AG04449 (cell line): ENCODE measurements around the gene EIF4B.

Source experiments
- CTCF ChIA-PET: fragments of 350-600 bp; formaldehyde crosslinking; extraction: SDS; loops from one replicate; lab custom pipeline; 2021; ENCODE audit warnings: antibody characterized with exemption; lab: Yijun Ruan, JAX
- POLR2A ChIA-PET: fragments of 400-600, 350-600 bp; formaldehyde crosslinking; extraction: SDS; loops from one replicate; lab custom pipeline; 2020; ENCODE audit warnings: antibody characterized with exemption, inconsistent platforms; lab: Yijun Ruan, JAX
- DNase-seq: peaks from one replicate; pipeline ENCODE4 v3.0.0-alpha.2; 2010; ENCODE audit warnings: low read depth, low spot score
- H3K4me3 ChIP-seq: 2 replicates; pipeline ENCODE4 v1.5.1; 2011; ENCODE audit warnings: low read depth, mild to moderate bottlenecking, control low read depth, low read length
- CTCF ChIP-seq: IDR thresholded peaks from one replicate; pipeline ENCODE4 v1.5.1; 2011; ENCODE audit warnings: mild to moderate bottlenecking, moderate library complexity, low read length, control low read depth, inconsistent platforms; ENCODE audit not compliant: insufficient read depth; ENCODE audit errors: missing control alignments

Gene EIF4B

GRCh38 chr12:53064613-53065436, 58.6 kb downstream of the EIF4B start:
- no peak overlapping the region for H3K4me3 ChIP-seq
- no peak for DNase-seq
- CTCF ChIA-PET = interaction anchor here (0.9 to 28.9 kb wide), 25 partner anchors 9 to 280 kb away, joined by 3 to 655 read pairs (median 11); partner anchors contain the start of genes AAAS, CSAD, IGFBP6 and SOAT2
- POLR2A ChIA-PET = interaction anchor here (0.9 to 8.2 kb wide), 10 partner anchors 8 to 133 kb away, joined by 3 to 74 read pairs (median 8); partner anchors contain the start of genes IGFBP6, SOAT2, SPRYD3 and ZNF740
- TF ChIP-seq CTCF = no peak

- POLR2A ChIA-PET = interaction anchor here (0.9 to 8.2 kb wide), 11 partner anchors 7 to 132 kb away, joined by 3 to 74 read pairs (median 7); partner anchors contain the start of genes IGFBP6, SOAT2, SPRYD3 and ZNF740
- no peak for TF ChIP-seq CTCF
- no peak overlapping the region for H3K4me3 ChIP-seq
- DNase-seq = no peak
- CTCF ChIA-PET = interaction anchor here (1.0 to 28.9 kb wide), 34 partner anchors 10 to 287 kb away, joined by 3 to 655 read pairs (median 7); partner anchors contain the start of genes AAAS, CSAD, IGFBP6 and SOAT2
Measured at GRCh38 chr12:53065470-53065869, 59.2 kb downstream of the EIF4B start.

DNA sequence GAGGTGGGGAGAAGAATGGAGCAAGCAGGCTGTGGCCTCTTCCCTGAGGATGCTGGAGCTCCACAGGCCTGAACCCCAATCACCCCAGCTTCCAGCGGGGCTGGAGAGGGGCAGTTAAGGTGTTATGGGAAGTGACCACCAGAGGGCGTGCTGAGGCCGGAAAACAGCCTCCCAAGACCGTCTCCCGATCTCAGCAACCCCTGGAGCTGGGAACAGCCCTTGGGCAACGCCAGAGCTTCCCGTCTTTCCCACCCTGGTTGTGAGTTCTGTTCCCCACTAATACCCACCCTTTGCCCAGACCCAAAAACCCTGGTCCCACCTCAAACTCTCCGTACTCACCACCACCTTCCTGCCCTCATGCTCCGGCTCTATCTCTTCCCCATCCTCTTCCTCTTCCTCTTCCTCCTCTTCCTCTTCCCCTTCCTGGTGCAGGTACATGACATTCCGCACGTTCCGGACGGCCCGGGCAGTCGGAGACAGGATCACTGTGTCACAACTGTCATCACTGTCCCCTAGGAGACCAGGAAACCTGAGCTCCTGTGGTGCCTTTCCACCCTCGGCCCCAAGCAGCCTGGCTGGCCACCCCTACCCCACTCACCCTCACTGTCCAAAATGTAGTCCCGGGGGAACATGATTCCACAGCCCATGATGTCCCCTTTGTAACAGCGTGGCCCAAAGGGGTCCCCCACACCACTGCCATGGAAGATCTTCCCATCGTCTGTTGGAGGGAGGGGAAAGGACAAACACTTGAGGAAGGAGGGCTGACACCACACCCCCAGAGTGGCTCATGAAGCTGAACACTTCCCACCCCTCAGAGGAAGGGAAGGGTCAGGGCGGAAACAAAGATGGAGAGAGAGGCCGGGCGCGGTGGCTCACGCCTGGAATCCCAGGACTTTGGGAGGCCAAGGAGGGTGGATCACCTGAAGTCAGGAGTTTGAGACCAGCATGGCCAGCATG, 60.0 kb downstream of the EIF4B start:
- POLR2A ChIA-PET = interaction anchor here (0.8 to 8.2 kb wide), 11 partner anchors 8 to 131 kb away, joined by 3 to 74 read pairs (median 7); partner anchors contain the start of genes CSAD, IGFBP6, SOAT2 and SPRYD3
- H3K4me3 ChIP-seq = no peak overlapping the region
- DNase-seq = no peak
- CTCF ChIA-PET = interaction anchor here (0.9 to 28.9 kb wide), 40 partner anchors 11 to 286 kb away, joined by 3 to 655 read pairs (median 6); partner anchors contain the start of genes AAAS, CSAD, IGFBP6 and ITGB7
- peak; percentile 85 for TF ChIP-seq CTCF

GRCh38 chr12:53067074-53067992, 61.1 kb downstream of the EIF4B start:
- ChIA-PET CTCF (interaction anchor here (0.6 to 28.9 kb wide), 21 partner anchors 10 to 278 kb away, joined by 3 to 655 read pairs (median 17); partner anchors contain the start of genes AAAS, CSAD, IGFBP6 and ITGB7), POLR2A (interaction anchor here (0.6 to 8.2 kb wide), 6 partner anchors 12 to 130 kb away, joined by 3 to 74 read pairs (median 6); partner anchors contain the start of genes CSAD, IGFBP6 and SPRYD3)
- no peak for DNase-seq
- TF ChIP-seq CTCF = no peak
- no peak overlapping the region for H3K4me3 ChIP-seq

DNA sequence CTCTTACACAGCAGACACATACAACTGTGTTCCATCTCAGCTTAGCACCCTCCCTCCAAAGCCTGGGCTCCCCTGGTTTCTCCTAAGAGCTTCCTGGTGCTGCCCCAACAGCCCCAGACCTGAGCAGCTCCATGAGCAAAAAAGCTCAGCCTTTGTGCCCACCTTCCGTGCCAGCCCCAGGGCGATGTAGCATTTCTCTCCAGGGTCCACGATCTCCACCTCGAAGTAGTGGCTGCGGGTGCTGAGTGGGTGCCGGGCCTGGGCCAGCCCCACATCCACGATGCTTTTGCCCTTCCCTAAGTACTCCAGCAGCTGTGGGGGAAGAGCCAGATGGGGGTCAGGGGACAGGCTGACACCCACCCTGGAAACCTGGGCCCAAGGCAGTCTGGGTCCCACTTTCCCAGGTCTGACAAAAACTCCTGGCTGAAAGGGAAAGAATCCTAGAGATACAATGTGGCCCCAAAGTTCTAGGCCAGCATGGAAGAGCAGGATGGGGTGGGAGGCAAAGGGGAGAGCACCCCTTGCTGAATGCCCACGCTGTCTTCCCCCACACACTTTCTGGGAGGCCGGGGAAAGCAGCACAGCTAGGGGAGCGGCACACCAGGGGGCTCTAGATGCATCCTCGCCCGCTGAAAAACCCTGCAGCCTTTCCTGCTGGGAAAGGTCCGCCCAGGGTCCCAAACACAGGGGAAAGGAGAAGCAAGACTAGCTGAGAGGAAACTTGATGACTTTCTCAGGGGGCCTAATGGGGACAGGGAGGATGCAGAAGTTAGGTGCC, 61.9 kb downstream of the EIF4B start:
- ChIA-PET POLR2A (interaction anchor here (1.1 to 8.2 kb wide), 3 partner anchors 11 to 30 kb away, joined by 3 to 74 read pairs (median 67); partner anchors contain the start of genes IGFBP6 and SPRYD3), CTCF (interaction anchor here (0.6 to 28.9 kb wide), 9 partner anchors 9 to 150 kb away, joined by 3 to 655 read pairs (median 94); partner anchors contain the start of genes IGFBP6, SOAT2, SPRYD3 and TNS2)
- no peak for DNase-seq
- H3K4me3 ChIP-seq = no peak overlapping the region
- TF ChIP-seq CTCF = no peak
